Fibroblast of skin of right biceps (primary cell): ENCODE results near the gene TIE1.

ENCODE experiments used
- DNase-seq: peaks from one replicate; pipeline ENCODE4 v3.0.0-alpha.2; 2013

The TIE1 gene

GRCh38 chr1:43340559-43340958, 39.8 kb downstream of the TIE1 start:
- DNase-seq = no peak

- DNase-seq = no peak
Observed at GRCh38 chr1:43344267-43344850, 43.6 kb downstream of the TIE1 start.

- no peak for DNase-seq
Observed at GRCh38 chr1:43345120-43345519, 44.3 kb downstream of the TIE1 start.

GRCh38 chr1:43346636-43347035, 45.9 kb downstream of the TIE1 start:
- no peak for DNase-seq

- no peak for DNase-seq
Observed at GRCh38 chr1:43348343-43348808, 47.6 kb downstream of the TIE1 start.

GRCh38 chr1:43348809-43349593, 48.2 kb downstream of the TIE1 start:
- DNase-seq = peak; percentile 40

- peak; percentile 83 for DNase-seq
Observed at GRCh38 chr1:43349594-43350306, 49.0 kb downstream of the TIE1 start.

- DNase-seq = no peak
Observed at GRCh38 chr1:43350976-43351375, 50.2 kb downstream of the TIE1 start.

GRCh38 chr1:43351421-43352350, 50.9 kb downstream of the TIE1 start:
- no peak for DNase-seq

GRCh38 chr1:43352351-43352705, 51.5 kb downstream of the TIE1 start:
- no peak for DNase-seq

- no peak for DNase-seq
Observed at GRCh38 chr1:43352881-43353280, 52.1 kb downstream of the TIE1 start.

GRCh38 chr1:43354471-43354870, 53.7 kb downstream of the TIE1 start:
- no peak for DNase-seq

- DNase-seq = peak; percentile 46
Observed at GRCh38 chr1:43354936-43355335, 54.2 kb downstream of the TIE1 start.

- DNase-seq = no peak
Observed at GRCh38 chr1:43357251-43357650, 56.5 kb downstream of the TIE1 start.

GRCh38 chr1:43358121-43358745, 57.5 kb downstream of the TIE1 start:
- peak; percentile 52 for DNase-seq

GRCh38 chr1:43358746-43359693, 58.2 kb downstream of the TIE1 start, which contains the start of gene CDC20:
CDC20 (plus strand) TSS chr1:43358981; CDS start chr1:43359216, 235 bp downstream.
- peak; percentile 98 for DNase-seq

- DNase-seq = no peak
Observed at GRCh38 chr1:43359696-43360095, 58.9 kb downstream of the TIE1 start.

- no peak for DNase-seq
Observed at GRCh38 chr1:43360616-43361015, 59.8 kb downstream of the TIE1 start.

- DNase-seq = no peak
Observed at GRCh38 chr1:43363283-43363934, 62.6 kb downstream of the TIE1 start.

GRCh38 chr1:43363935-43364525, 63.2 kb downstream of the TIE1 start:
- DNase-seq = no peak
